K562 (cell line): ENCODE data around the gene FOXJ1. TPM values are rescaled to one million over a fixed set of nuclear protein-coding genes. Genes with fewer than 3 reads are reported as not detected.

Experiments used
- AFF1 ChIP-seq, 2 experiments: fragments of 450-650 bp; IDR thresholded peaks; 2 replicates each; pipeline ENCODE4 v1.6.1; 2018; ENCODE audit warnings: mild to moderate bottlenecking in 2 of 2, low read depth in 1 of 2; ENCODE audit not compliant: partially characterized antibody in 2 of 2
- CBFA2T3 ChIP-seq: fragments of 450-650 bp; IDR thresholded peaks from 2 replicates; pipeline ENCODE4 v1.6.1; 2017
- CREBBP ChIP-seq: IDR thresholded peaks from one replicate; pipeline ENCODE4 v1.6.1; 2012; ENCODE audit warnings: low read depth, mild to moderate bottlenecking, control low read depth, inconsistent platforms, low read length
- FOXM1 ChIP-seq, 2 experiments: fragments of 450-650 bp in 1 of 2; sonication (generic) in 1 of 2; formaldehyde crosslinking in 1 of 2; IDR thresholded peaks; 2 replicates each; pipeline versions ENCODE4 v1.6.1 to v1.9.0; 2017 to 2022; ENCODE audit warnings: low read depth in 2 of 2, mild to moderate bottlenecking in 2 of 2, missing genetic modification reagents in 1 of 2, moderate library complexity in 1 of 2
- GABPB2 ChIP-seq: fragments of 250-450 bp; sonication (Bioruptor Pico); conservative IDR thresholded peaks from 2 replicates; pipeline ENCODE4 v1.5.1; 2021; ENCODE audit warnings: mild to moderate bottlenecking
- HDAC2 ChIP-seq: fragments of 450-650 bp; IDR thresholded peaks from 2 replicates; pipeline ENCODE4 v1.6.1; 2016; ENCODE audit warnings: mild to moderate bottlenecking
- IRF1 ChIP-seq: sonication (generic); formaldehyde crosslinking; IDR thresholded peaks from 2 replicates; pipeline ENCODE4 v1.8.0; 2022; ENCODE audit warnings: missing genetic modification reagents, mild to moderate bottlenecking, borderline replicate concordance
- KLF16 ChIP-seq: IDR thresholded peaks from 2 replicates; pipeline ENCODE4 v1.6.1; 2016; ENCODE audit warnings: antibody characterized with exemption
- NR2F6 ChIP-seq: fragments of 450-650 bp; formaldehyde crosslinking; IDR thresholded peaks from 2 replicates; pipeline ENCODE4 v1.4.0; 2020; ENCODE audit warnings: mild to moderate bottlenecking
- PHF21A ChIP-seq: fragments of 450-650 bp; IDR thresholded peaks from 2 replicates; pipeline ENCODE4 v1.6.1; 2017; ENCODE audit warnings: low read depth, borderline replicate concordance
- SFPQ ChIP-seq: fragments of 200-400 bp; formaldehyde crosslinking; IDR thresholded peaks from 2 replicates; pipeline ENCODE4 v1.6.1; 2017; ENCODE audit warnings: mild to moderate bottlenecking, low read depth, low read length, moderate library complexity
- SMARCA5 ChIP-seq: fragments of 450-650 bp; IDR thresholded peaks from 2 replicates; pipeline ENCODE4 v1.6.1; 2016
- ZC3H4 ChIP-seq: sonication (generic); formaldehyde crosslinking; IDR thresholded peaks from 2 replicates; pipeline ENCODE4 v1.9.0; 2021; ENCODE audit warnings: missing genetic modification reagents, borderline replicate concordance
- ZNF347 ChIP-seq: fragments of 450-650 bp; formaldehyde crosslinking; IDR thresholded peaks from 2 replicates; pipeline ENCODE4 v1.4.0; 2020; ENCODE audit warnings: low read depth, mild to moderate bottlenecking, moderate library complexity
- ZNF639 ChIP-seq, 2 experiments: fragments of 200-800 bp in 1 of 2; sonication (Bioruptor generic) in 1 of 2; sonication (generic) in 1 of 2; formaldehyde crosslinking in 1 of 2; IDR thresholded peaks in 1 of 2; conservative IDR thresholded peaks in 1 of 2; 2 replicates each; pipeline versions ENCODE4 v1.5.0 to v1.6.1; 2016 to 2020; ENCODE audit warnings: missing compliant biosample characterization in 1 of 2, missing genetic modification characterization in 1 of 2, missing genetic modification reagents in 1 of 2
- ZNF699 ChIP-seq: fragments of 250-450 bp; sonication (Bioruptor Pico); IDR thresholded peaks from 2 replicates; pipeline ENCODE4 v1.8.0; 2021; ENCODE audit warnings: mild to moderate bottlenecking, moderate library complexity; ENCODE audit not compliant: insufficient replicate concordance
- ZNF79 ChIP-seq: fragments of 250-450 bp; sonication (Bioruptor Pico); IDR thresholded peaks from 2 replicates; pipeline ENCODE4 v1.4.0; 2020; ENCODE audit warnings: low read depth, mild to moderate bottlenecking, moderate library complexity
- polyA plus RNA-seq, 8 experiments: library from polyadenylated mRNA; depleted of rRNA in 4 of 8; stranded (reverse) in 5 of 8; unstranded in 3 of 8; fragments of >200 nt; fragmentation: Nextera tagmentation in 2 of 8; fragmentation: Illumina TruSeq in 1 of 8; extraction: Ambion mirVana in 2 of 8; extraction: Trizol in 1 of 8; gene quantifications; 2 replicates each; pipeline versions ENCODE4 v1.2.1 to v1.2.3, GENCODE V29; 2011 to 2014; ENCODE audit warnings: inconsistent platforms in 1 of 8, missing spikeins in 1 of 8
- total RNA-seq, 7 experiments: library from RNA; depleted of rRNA in 6 of 7; stranded (reverse); fragments of >200 nt in 6 of 7; fragmentation: Illumina TruSeq in 2 of 7; extraction: Trizol in 2 of 7; gene quantifications; 2 replicates each; pipeline versions ENCODE4 v1.2.1 to v1.2.3, GENCODE V29; 2011 to 2021; ENCODE audit warnings: low replicate concordance in 1 of 7
- TF ChIP-seq, protein P1 (sequence below): fragments of 450-650 bp; IDR thresholded peaks from 2 replicates; pipeline ENCODE4 v1.6.1; 2016

The FOXJ1 gene
- total and polyA plus RNA-seq, 9 of the 15 experiments (the other 6 are each of a cell fraction or from before 2014, with no cell fraction given) = 0.07 TPM; not detected in 8

DNA sequence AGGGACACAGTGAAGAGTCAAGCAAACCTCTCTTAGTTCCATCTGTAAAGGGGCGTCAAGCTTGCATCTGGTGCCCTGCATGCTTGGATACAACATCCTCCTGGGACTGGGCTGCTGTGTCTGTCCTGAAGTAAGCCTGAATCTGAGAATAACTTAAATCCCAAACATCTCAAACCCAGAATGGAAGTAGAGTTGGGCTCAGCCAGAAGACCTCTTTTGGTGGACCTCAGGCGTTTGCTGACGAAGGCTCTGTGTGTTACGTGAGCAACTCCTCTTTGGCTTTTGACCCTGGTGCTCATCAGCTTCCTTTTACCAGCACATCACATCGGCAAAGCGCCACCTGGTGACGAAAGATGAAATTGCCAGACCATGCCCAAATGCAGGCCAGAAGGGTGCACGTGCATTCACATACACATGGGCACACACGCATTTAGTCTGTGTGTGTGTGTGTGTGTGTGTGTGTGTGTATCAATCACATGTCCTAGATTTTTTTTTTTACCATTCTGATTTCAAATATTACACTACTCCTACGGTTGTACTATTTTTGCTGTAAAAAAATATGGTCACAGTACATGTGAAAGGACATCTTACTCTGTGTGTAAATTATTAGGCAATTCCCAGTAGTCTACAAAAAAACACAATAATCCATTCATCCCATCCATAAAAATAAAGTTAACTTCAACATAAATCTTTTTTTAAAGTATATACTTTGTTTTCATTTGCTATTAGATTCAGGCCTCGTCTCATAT lies 41.1 kb upstream of the FOXJ1 start (continued):
- TF ChIP-seq SFPQ = no peak
- no peak for TF ChIP-seq ZNF699
- TF ChIP-seq SMARCA5 = no peak
- TF ChIP-seq AFF1 (IDR thresholded peaks at IDR 0.05; ENCODE audit: low read depth in 1 of 2, partially characterized antibody in 2 of 2) = no peak
- 0 out of 2 replicates have a peak, but pooled peaks have one; percentile 7 for TF ChIP-seq KLF16
- no peak for TF ChIP-seq GABPB2
- no peak for TF ChIP-seq FOXM1 (IDR thresholded peaks at IDR 0.05; ENCODE audit: low read depth)
- no peak for TF ChIP-seq FOXM1 (CRISPR knock-in tag; IDR thresholded peaks at IDR 0.05; ENCODE audit: low read depth)
- no peak for TF ChIP-seq IRF1
- no peak for TF ChIP-seq PHF21A
- TF ChIP-seq ZNF79 = no peak
- no peak for TF ChIP-seq CREBBP
- TF ChIP-seq HDAC2 = 0 out of 2 replicates have a peak, but pooled peaks have one; percentile 51
- 0 out of 2 replicates have a peak, but pooled peaks have one; percentile 11 for TF ChIP-seq CBFA2T3
- no peak for TF ChIP-seq NR2F6 (CRISPR knock-in tag)
- TF ChIP-seq, protein P1, sequence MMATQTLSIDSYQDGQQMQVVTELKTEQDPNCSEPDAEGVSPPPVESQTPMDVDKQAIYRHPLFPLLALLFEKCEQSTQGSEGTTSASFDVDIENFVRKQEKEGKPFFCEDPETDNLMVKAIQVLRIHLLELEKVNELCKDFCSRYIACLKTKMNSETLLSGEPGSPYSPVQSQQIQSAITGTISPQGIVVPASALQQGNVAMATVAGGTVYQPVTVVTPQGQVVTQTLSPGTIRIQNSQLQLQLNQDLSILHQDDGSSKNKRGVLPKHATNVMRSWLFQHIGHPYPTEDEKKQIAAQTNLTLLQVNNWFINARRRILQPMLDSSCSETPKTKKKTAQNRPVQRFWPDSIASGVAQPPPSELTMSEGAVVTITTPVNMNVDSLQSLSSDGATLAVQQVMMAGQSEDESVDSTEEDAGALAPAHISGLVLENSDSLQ = no peak
- TF ChIP-seq ZC3H4 (CRISPR knock-in tag) = no peak
- no peak for TF ChIP-seq ZNF347 (CRISPR knock-in tag)
- no peak for TF ChIP-seq ZNF639 (CRISPR knock-in tag; conservative IDR thresholded peaks at IDR 0.05 in 1 of 2, IDR thresholded peaks at IDR 0.05 in 1 of 2)
